ENCODE measurements around the gene ENHO. TPM values are rescaled to one million over a fixed set of nuclear protein-coding genes. Genes with fewer than 3 reads are reported as not detected.

Gene ENHO
- total and polyA plus RNA-seq, 8 donors = 1.2 to 63.8 (median 11.4) TPM; not detected in 2

- no peak overlapping the region for H3K27ac ChIP-seq
- H3K9me3 ChIP-seq = no peaks in the 10 kb centered on the region
- H3K27me3 ChIP-seq = peaks cover 0 to 9% (median 0%) of the 10 kb centered on the region in 3 donors
- no peak for DNase-seq
- no peak overlapping the region for H3K4me3 ChIP-seq
- H3K4me1 ChIP-seq = peaks cover 3 to 17% (median 13%) of the 10 kb centered on the region in 4 donors
- TF ChIP-seq EP300 (IDR thresholded peaks at IDR 0.05) (no peak), POLR2A (IDR thresholded peaks at IDR 0.05) (no peak), CTCF (IDR thresholded peaks at IDR 0.05) (no peak), POLR2AphosphoS5 (IDR thresholded peaks at IDR 0.05) (no peak)
- WGBS, 5 donors = 77 to 88% (median 86%) methylated on average over 4 to 6 of the region's 6 CpGs
- intact Hi-C loops (cut with DNase I; ENCODE audit: low total_unique reads) = no loop called here
- H3K36me3 ChIP-seq = no peaks in the 10 kb centered on the region
Measured at GRCh38 chr9:34520096-34520495, 2.7 kb downstream of the ENHO start.

GRCh38 chr9:34519321-34520020 is 3.3 kb downstream of the ENHO start:
- H3K9me3 ChIP-seq = no peaks in the 10 kb centered on the region
- H3K4me1 ChIP-seq = peaks cover 3 to 17% (median 13%) of the 10 kb centered on the region in 4 donors
- peaks cover 0 to 9% (median 0%) of the 10 kb centered on the region in 3 donors for H3K27me3 ChIP-seq
- TF ChIP-seq EP300 (IDR thresholded peaks at IDR 0.05) (no peak), CTCF (IDR thresholded peaks at IDR 0.05) (no peak), POLR2A (IDR thresholded peaks at IDR 0.05) (no peak), POLR2AphosphoS5 (IDR thresholded peaks at IDR 0.05) (no peak)
- H3K27ac ChIP-seq = no peak overlapping the region
- H3K36me3 ChIP-seq = no peaks in the 10 kb centered on the region
- intact Hi-C loops (cut with DNase I; ENCODE audit: low total_unique reads) = no loop called here
- WGBS, 5 donors = 71 to 86% (median 75%) methylated on average over 2 of the region's 2 CpGs
- DNase-seq = no peak
- no peak overlapping the region for H3K4me3 ChIP-seq

- H3K27ac ChIP-seq = no peak overlapping the region
- 82 to 100% (median 88%) methylated on average over 2 of the region's 2 CpGs for WGBS, 5 donors
- TF ChIP-seq CTCF (IDR thresholded peaks at IDR 0.05) = no peak
- TF ChIP-seq EP300 (IDR thresholded peaks at IDR 0.05) = no peak
- no peak for TF ChIP-seq POLR2A (IDR thresholded peaks at IDR 0.05)
- no peak for TF ChIP-seq POLR2AphosphoS5 (IDR thresholded peaks at IDR 0.05)
- no peak overlapping the region for H3K4me3 ChIP-seq
- H3K9me3 ChIP-seq = no peaks in the 10 kb centered on the region
- peaks cover 0 to 9% (median 0%) of the 10 kb centered on the region in 3 donors for H3K27me3 ChIP-seq
- H3K36me3 ChIP-seq = no peaks in the 10 kb centered on the region
- H3K4me1 ChIP-seq = peaks cover 3 to 17% (median 15%) of the 10 kb centered on the region in 4 donors
- intact Hi-C loops (cut with DNase I; ENCODE audit: low total_unique reads) = no loop called here
- no peak for DNase-seq
Measured at GRCh38 chr9:34518896-34519295, 3.9 kb downstream of the ENHO start.

- H3K27ac ChIP-seq = no peak overlapping the region
- intact Hi-C loops (cut with DNase I; ENCODE audit: low total_unique reads) = no loop called here
- 59 to 83% (median 74%) methylated on average over 5 to 6 of the region's 6 CpGs for WGBS, 5 donors
- H3K4me1 ChIP-seq = peaks cover 3 to 16% (median 13%) of the 10 kb centered on the region in 4 donors
- H3K36me3 ChIP-seq = no peaks in the 10 kb centered on the region
- DNase-seq = peak in 1 of 2 donors; percentile 50
- TF ChIP-seq EP300 (IDR thresholded peaks at IDR 0.05) (no peak), CTCF (IDR thresholded peaks at IDR 0.05) (no peak), POLR2AphosphoS5 (IDR thresholded peaks at IDR 0.05) (no peak), POLR2A (IDR thresholded peaks at IDR 0.05) (no peak)
- peaks cover 0 to 9% (median 0%) of the 10 kb centered on the region in 3 donors for H3K27me3 ChIP-seq
- H3K4me3 ChIP-seq = no peak overlapping the region
- H3K9me3 ChIP-seq = no peaks in the 10 kb centered on the region
Measured at GRCh38 chr9:34518110-34518616, 4.6 kb downstream of the ENHO start.
